Calu3 (cell line): ENCODE data around the gene LRRC31. TPM values are rescaled to one million over a fixed set of nuclear protein-coding genes. Genes with fewer than 3 reads are reported as not detected.

Experiments
- BruUV-seq: library from RNA; stranded (reverse); fragments of 400-500 nt; replicated peaks from 2 replicates; lab custom pipeline; 2021; lab: Mats Ljungman, UMichigan
- CTCF ChIA-PET: fragments of 300-600 bp; sonication (Branson Sonifier 250); formaldehyde crosslinking; loops from one replicate; lab custom pipeline; 2022; ENCODE audit warnings: antibody characterized with exemption; lab: Charles Lee
- DNase-seq: peaks from one replicate; pipeline ENCODE4 v3.0.0; 2022
- H3K27ac Mint-ChIP-seq: one replicate; pipeline ENCODE4 v1.8.0; 2022; ENCODE audit warnings: mixed read lengths; ENCODE audit not compliant: unreplicated experiment
- H3K27me3 Mint-ChIP-seq: one replicate; pipeline ENCODE4 v1.8.0; 2022; ENCODE audit warnings: mixed read lengths; ENCODE audit not compliant: unreplicated experiment
- H3K36me3 Mint-ChIP-seq: one replicate; pipeline ENCODE4 v1.8.0; 2022; ENCODE audit warnings: mild to moderate bottlenecking, moderate library complexity, mixed read lengths; ENCODE audit not compliant: insufficient read depth, unreplicated experiment
- H3K4me1 Mint-ChIP-seq: one replicate; pipeline ENCODE4 v1.8.0; 2022; ENCODE audit warnings: mild to moderate bottlenecking, low read depth, mixed read lengths; ENCODE audit not compliant: unreplicated experiment
- H3K4me3 Mint-ChIP-seq: one replicate; pipeline ENCODE4 v1.8.0; 2022; ENCODE audit warnings: mild to moderate bottlenecking, low read depth, moderate library complexity, mixed read lengths; ENCODE audit not compliant: unreplicated experiment
- H3K9me3 Mint-ChIP-seq: one replicate; pipeline ENCODE4 v1.8.0; 2022; ENCODE audit warnings: low read depth, mixed read lengths; ENCODE audit not compliant: unreplicated experiment
- CTCF ChIP-seq: fragments of 200-600 bp; IDR thresholded peaks from one replicate; pipeline ENCODE4 v1.8.0; 2022; ENCODE audit warnings: antibody characterized with exemption; ENCODE audit not compliant: unreplicated experiment
- intact Hi-C: fragments of 100-400 bp; cut with micrococcal nuclease; formaldehyde crosslinking; loops from one replicate; pipeline ENCODE4 v1.10.0; 2022; ENCODE audit not compliant: unreplicated experiment
- total RNA-seq: library from RNA; stranded (reverse); gene quantifications from 2 replicates; pipeline ENCODE4 v1.2.3, GENCODE V29; 2022

Gene LRRC31
- total RNA-seq, 1 experiment from 2014 or later: 2.8 TPM

GRCh38 chr3:169812332-169813235 is 57.2 kb downstream of the LRRC31 start, which contains the start of the genes LRRC34 and LRRIQ4:
Gene LRRC34 (minus strand): TSS chr3:169812904. CDS start chr3:169812548, 356 bp downstream.
Gene LRRIQ4 (plus strand): TSS chr3:169812870. CDS start chr3:169821922, 9,052 bp downstream.
- DNase-seq: peak; percentile 63
- Mint-ChIP-seq H3K27ac (no peak within 1 kb of the TSS), H3K36me3 (peaks cover 8% of the 10 kb centered on the region), H3K4me3 (peak within 1 kb of the TSS; percentile 63), H3K4me1 (no peaks in the 10 kb centered on the region), H3K9me3 (peaks cover 8% of the 10 kb centered on the region), H3K27me3 (peaks cover 30% of the 10 kb centered on the region)
- no TSS peak for BruUV-seq
- intact Hi-C loops: loop anchor here (1.0 kb wide), 1 partner anchor 33 kb away; no protein-coding TSS in a partner anchor
- CTCF ChIA-PET: interaction anchor here (0.6 kb wide), 1 partner anchor 238 kb away, joined by 7 read pairs; no protein-coding TSS in a partner anchor
- no peak for TF ChIP-seq CTCF

GRCh38 chr3:169811631-169812331 is 58.0 kb downstream of the LRRC31 start:
- peaks cover 24% of the 10 kb centered on the region for H3K27me3 Mint-ChIP-seq
- TF ChIP-seq CTCF: no peak
- H3K4me1 Mint-ChIP-seq: no peaks in the 10 kb centered on the region
- no peak overlapping the region for H3K27ac Mint-ChIP-seq
- peak overlapping the region; percentile 63 for H3K4me3 Mint-ChIP-seq
- no TSS peak for BruUV-seq
- peaks cover 8% of the 10 kb centered on the region for H3K9me3 Mint-ChIP-seq
- CTCF ChIA-PET: interaction anchor here (0.6 kb wide), 1 partner anchor 238 kb away, joined by 7 read pairs; no protein-coding TSS in a partner anchor
- DNase-seq: no peak
- H3K36me3 Mint-ChIP-seq: peaks cover 8% of the 10 kb centered on the region
- intact Hi-C loops: no loop called here

- H3K4me3 Mint-ChIP-seq: no peak overlapping the region
- no peak overlapping the region for H3K27ac Mint-ChIP-seq
- CTCF ChIA-PET: interaction anchor here (0.6 kb wide), 3 partner anchors 643 to 1253 kb away, joined by 3 to 5 read pairs (median 3); no protein-coding TSS in a partner anchor
These were observed 60.4 kb downstream of the LRRC31 start for GRCh38 chr3:169809230-169809795.

More at GRCh38 chr3:169809230-169809795, 60.4 kb downstream of the LRRC31 start:
- no TSS peak for BruUV-seq
- H3K27me3 Mint-ChIP-seq: peaks cover 21% of the 10 kb centered on the region
- TF ChIP-seq CTCF: no peak
- peaks cover 1% of the 10 kb centered on the region for H3K9me3 Mint-ChIP-seq
- H3K36me3 Mint-ChIP-seq: peaks cover 6% of the 10 kb centered on the region
- intact Hi-C loops: no loop called here
- no peaks in the 10 kb centered on the region for H3K4me1 Mint-ChIP-seq
- DNase-seq: no peak
